Body of pancreas (tissue), 4 donors: ENCODE measurements around the gene ADAMTS17. TPM values are rescaled to one million over a fixed set of nuclear protein-coding genes. Genes with fewer than 3 reads are reported as not detected.
"Not testable (repeated sequence)": the region's sequence is repeated elsewhere in the genome, so short reads cannot be mapped to it uniquely, and the experiment has no call there.

Source experiments
- ATAC-seq: fragments of 150-250 bp; one replicate; pipeline ENCODE4 v1.9.1; 2016
- DNase-seq, 4 donors: peaks; one replicate each; pipeline ENCODE4 v3.0.0-alpha.2; 2019
- H3K27ac ChIP-seq, 4 donors: fragments of 200-600 bp; sonication (generic); 1 replicate in 3 of 4; 2 replicates in 1 of 4; pipeline versions ENCODE4 v1.5.1 to v1.6.1; 2016 to 2019; ENCODE audit warnings: mild to moderate bottlenecking in 1 of 4, mixed read lengths in 1 of 4, moderate library complexity in 1 of 4
- H3K27me3 ChIP-seq, 2 donors: fragments of 200-600 bp; sonication (generic); one replicate each; pipeline ENCODE4 v1.6.0; 2016; ENCODE audit warnings: mild to moderate bottlenecking in 1 of 2
- H3K36me3 ChIP-seq, 2 donors: fragments of 200-600 bp; sonication (generic); replicated peaks in 1 of 2; 2 replicates each; pipeline ENCODE4 v1.5.1; 2016; ENCODE audit warnings: low read depth in 2 of 2; ENCODE audit not compliant: insufficient read depth in 1 of 2
- H3K4me1 ChIP-seq: fragments of 200-600 bp; sonication (generic); one replicate; pipeline ENCODE4 v1.6.0; 2016
- H3K4me3 ChIP-seq, 2 donors: fragments of 200-600 bp; sonication (generic); 1 replicate in 1 of 2; 2 replicates in 1 of 2; pipeline ENCODE4 v1.5.1; 2016 to 2019
- H3K9me3 ChIP-seq, 3 donors: fragments of 200-600 bp; sonication (generic); 1 replicate in 2 of 3; 2 replicates in 1 of 3; pipeline ENCODE4 v1.5.1; 2016
- CTCF ChIP-seq, 7 experiments: fragments of 450-650 bp in 4 of 7; fragments of 200-600 bp in 3 of 7; sonication (generic) in 3 of 7; IDR thresholded peaks; one replicate each; pipeline ENCODE4 v1.5.1; 2016 to 2019; ENCODE audit warnings: antibody characterized with exemption in 7 of 7
- POLR2A ChIP-seq, 3 donors: fragments of 450-650 bp; IDR thresholded peaks; one replicate each; pipeline ENCODE4 v1.6.1; 2016; ENCODE audit warnings: antibody characterized with exemption in 3 of 3, mild to moderate bottlenecking in 2 of 3
- WGBS, 2 donors: methylation state at CpG; one replicate each; pipeline ENCODE4 v1.1.5; 2017; 5-methylcytosine and 5-hydroxymethylcytosine counted together
- intact Hi-C: fragments of 100-400 bp; cut with DNase I; formaldehyde crosslinking; loops from one replicate; pipeline ENCODE4 v1.15.1; 2023
- total RNA-seq, 2 donors: library from RNA; depleted of rRNA; stranded (reverse); fragments of >200 nt; gene quantifications; one replicate each; pipeline ENCODE4 v1.1.0, GENCODE V29; 2016

ADAMTS17 gene
- total RNA-seq, 2 donors from 2014 or later, result 24.6 to 26.0 TPM

- Histone ChIP-seq H3K27me3 (no peaks in the 10 kb centered on the region), H3K4me3 (no peak overlapping the region), H3K36me3 (no peaks in the 10 kb centered on the region), H3K4me1 (peaks cover 6% of the 10 kb centered on the region), H3K27ac (no peak overlapping the region), H3K9me3 (no peaks in the 10 kb centered on the region)
- ATAC-seq (no peak), DNase-seq (no peak)
- TF ChIP-seq POLR2A (IDR thresholded peaks at IDR 0.05) (no peak), CTCF (IDR thresholded peaks at IDR 0.05) (no peak)
- WGBS, 2 donors, result 96 to 98% methylated on average over 5 of the region's 5 CpGs
- intact Hi-C loops, result no loop called here
Measured at GRCh38 chr15:100073982-100074381, 267.8 kb downstream of the ADAMTS17 start.

- DNase-seq, intact Hi-C loops, ATAC-seq, H3K27me3 ChIP-seq, H3K4me3 ChIP-seq, H3K9me3 ChIP-seq, H3K27ac ChIP-seq, H3K36me3 ChIP-seq, H3K4me1 ChIP-seq: not testable (repeated sequence)
- WGBS, 2 donors, result 83 to 84% methylated on average over 9 of the region's 12 CpGs
Measured at GRCh38 chr15:100066521-100067280, 275.1 kb downstream of the ADAMTS17 start.

GRCh38 chr15:100061944-100062343 lies 279.8 kb downstream of the ADAMTS17 start:
- Histone ChIP-seq H3K4me1 (peaks cover 11% of the 10 kb centered on the region), H3K27me3 (no peaks in the 10 kb centered on the region), H3K4me3 (no peak overlapping the region), H3K9me3 (no peaks in the 10 kb centered on the region), H3K36me3 (no peaks in the 10 kb centered on the region), H3K27ac (no peak overlapping the region)
- 53 to 54% methylated on average over 5 of the region's 5 CpGs for WGBS, 2 donors
- DNase-seq, result no peak
- ATAC-seq, result no peak
- intact Hi-C loops, result no loop called here
- no peak for TF ChIP-seq CTCF (IDR thresholded peaks at IDR 0.05)
- no peak for TF ChIP-seq POLR2A (IDR thresholded peaks at IDR 0.05)

- peaks cover 11% of the 10 kb centered on the region for H3K4me1 ChIP-seq
- ATAC-seq (peak; percentile 85), DNase-seq (peak; percentile 58 to 82 (median 76))
- no peak overlapping the region for H3K4me3 ChIP-seq
- no peaks in the 10 kb centered on the region for H3K36me3 ChIP-seq
- intact Hi-C loops, result no loop called here
- H3K9me3 ChIP-seq, result no peaks in the 10 kb centered on the region
- no peaks in the 10 kb centered on the region for H3K27me3 ChIP-seq
- peak overlapping the region in 3 of 4 donors; percentile 31 to 59 (median 44) for H3K27ac ChIP-seq
- TF ChIP-seq POLR2A (IDR thresholded peaks at IDR 0.05), result no peak
- no peak for TF ChIP-seq CTCF (IDR thresholded peaks at IDR 0.05)
- WGBS, 2 donors, result 43 to 48% methylated on average over 8 to 10 of the region's 10 CpGs
Measured at GRCh38 chr15:100060276-100060926, 281.4 kb downstream of the ADAMTS17 start.

DNA sequence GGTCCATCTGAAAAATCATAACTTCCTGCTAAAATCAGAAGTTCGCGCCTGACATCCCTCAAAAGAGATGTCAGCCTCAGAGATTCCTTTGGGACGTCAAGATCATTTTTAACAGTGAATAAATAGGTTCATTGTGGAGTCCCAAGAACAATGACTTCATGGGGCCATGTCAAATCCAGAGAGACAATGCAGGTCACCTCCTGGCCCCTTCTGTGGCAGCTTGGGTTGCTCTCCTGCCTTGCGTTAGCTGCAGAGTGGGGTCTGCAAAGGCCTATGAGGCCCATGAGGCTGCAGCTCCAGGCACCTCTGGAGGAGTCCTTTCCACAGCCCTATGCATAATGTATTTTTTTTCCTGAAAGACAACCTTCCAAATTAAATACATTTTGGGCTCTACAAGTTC lies 282.3 kb downstream of the ADAMTS17 start:
- DNase-seq (no peak), ATAC-seq (no peak)
- Histone ChIP-seq H3K27ac (no peak overlapping the region), H3K9me3 (no peaks in the 10 kb centered on the region), H3K27me3 (no peaks in the 10 kb centered on the region), H3K4me1 (peaks cover 11% of the 10 kb centered on the region), H3K36me3 (no peaks in the 10 kb centered on the region), H3K4me3 (no peak overlapping the region)
- TF ChIP-seq CTCF (IDR thresholded peaks at IDR 0.05) (no peak), POLR2A (IDR thresholded peaks at IDR 0.05) (no peak)
- WGBS, 2 donors, result 92 to 99% methylated on average over 4 of the region's 4 CpGs
- intact Hi-C loops, result no loop called here
